ENCODE data around the gene MSH4. TPM values are rescaled to one million over a fixed set of nuclear protein-coding genes. Genes with fewer than 3 reads are reported as not detected.

The MSH4 gene
- total and polyA plus RNA-seq, 2 donors from 2014 or later, result 0.41 TPM; not detected in 1

DNA sequence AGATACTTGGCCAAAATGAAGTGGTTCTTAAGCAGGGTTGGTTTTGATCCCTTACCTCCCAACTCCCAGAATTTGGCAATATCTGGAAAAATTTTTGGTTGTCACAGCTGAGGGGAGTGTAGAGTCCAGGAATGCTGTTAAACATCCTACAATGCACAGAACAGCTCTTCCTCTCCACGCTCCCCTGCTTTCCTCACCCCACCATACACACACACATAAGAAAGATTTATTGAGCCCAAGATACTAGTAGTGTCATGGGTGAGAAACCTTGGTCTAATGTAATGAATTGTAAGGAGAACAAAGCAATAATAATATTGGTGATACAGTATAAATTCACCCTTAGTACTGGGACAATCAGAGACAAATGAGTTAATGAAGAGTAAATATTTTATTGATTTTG is 87.8 kb downstream of the MSH4 start:
- intact Hi-C loops (cut with DNase I), result no loop called here
- Histone ChIP-seq H3K9ac (ENCODE audit: low read length in 3 of 3) (no peak overlapping the region), H3K27ac (ENCODE audit: low read depth in 2 of 2, low read length in 2 of 2) (no peak overlapping the region), H3K9me3 (ENCODE audit: control insufficient read depth in 2 of 3, insufficient read depth in 1 of 3, low read length in 3 of 3) (no peaks in the 10 kb centered on the region), H3K4me1 (ENCODE audit: control insufficient read depth in 2 of 3, insufficient read depth in 2 of 3, low read depth in 1 of 3, low read length in 3 of 3) (no peaks in the 10 kb centered on the region), H3K4me3 (ENCODE audit: low read length in 3 of 3) (no peak overlapping the region), H3K27me3 (ENCODE audit: control insufficient read depth, insufficient read depth, low read length) (no peaks in the 10 kb centered on the region), H3K36me3 (ENCODE audit: control insufficient read depth in 2 of 3, insufficient read depth in 3 of 3, low read length in 3 of 3) (no peaks in the 10 kb centered on the region)
- TF ChIP-seq CTCF (IDR thresholded peaks at IDR 0.05; ENCODE audit: borderline replicate concordance, extremely low read depth, insufficient read depth), result no peak
- FAIRE-seq (no peak), DNase-seq (peak in 2 of 5 donors; percentile 3 to 14)

DNA sequence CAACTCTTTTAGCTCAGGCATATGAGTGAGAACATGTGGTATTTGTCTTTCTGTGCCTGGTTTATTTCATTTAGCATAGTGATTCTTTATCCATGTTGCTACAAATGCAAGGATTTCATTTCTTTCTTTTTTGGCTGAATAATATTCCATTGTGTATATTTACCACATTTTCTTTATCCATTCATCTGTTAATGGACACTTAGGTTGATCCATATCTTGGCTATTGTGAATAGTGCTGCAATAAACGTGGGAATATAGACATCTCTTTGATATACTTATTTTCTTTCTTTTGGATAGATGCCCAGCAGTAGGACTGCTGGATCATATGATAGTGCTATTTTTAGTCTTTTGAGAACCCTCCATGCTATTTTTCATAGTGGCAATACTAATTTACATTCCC is 104.7 kb downstream of the MSH4 start:
- no peaks in the 10 kb centered on the region for H3K4me1 ChIP-seq (ENCODE audit: control insufficient read depth in 2 of 3, insufficient read depth in 2 of 3, low read depth in 1 of 3, low read length in 3 of 3)
- H3K27me3 ChIP-seq (ENCODE audit: control insufficient read depth, insufficient read depth, low read length), result no peaks in the 10 kb centered on the region
- no peak overlapping the region for H3K4me3 ChIP-seq (ENCODE audit: low read length in 3 of 3)
- no peaks in the 10 kb centered on the region for H3K36me3 ChIP-seq (ENCODE audit: control insufficient read depth in 2 of 3, insufficient read depth in 3 of 3, low read length in 3 of 3)
- H3K9ac ChIP-seq (ENCODE audit: low read length in 3 of 3), result no peak overlapping the region
- H3K9me3 ChIP-seq (ENCODE audit: control insufficient read depth in 2 of 3, insufficient read depth in 1 of 3, low read length in 3 of 3), result peaks cover 0 to 4% (median 0%) of the 10 kb centered on the region in 3 donors
- FAIRE-seq (no peak), DNase-seq (no peak)
- intact Hi-C loops (cut with DNase I), result no loop called here
- H3K27ac ChIP-seq (ENCODE audit: low read depth in 2 of 2, low read length in 2 of 2), result no peak overlapping the region
- no peak for TF ChIP-seq CTCF (IDR thresholded peaks at IDR 0.05; ENCODE audit: borderline replicate concordance, extremely low read depth, insufficient read depth)

DNA sequence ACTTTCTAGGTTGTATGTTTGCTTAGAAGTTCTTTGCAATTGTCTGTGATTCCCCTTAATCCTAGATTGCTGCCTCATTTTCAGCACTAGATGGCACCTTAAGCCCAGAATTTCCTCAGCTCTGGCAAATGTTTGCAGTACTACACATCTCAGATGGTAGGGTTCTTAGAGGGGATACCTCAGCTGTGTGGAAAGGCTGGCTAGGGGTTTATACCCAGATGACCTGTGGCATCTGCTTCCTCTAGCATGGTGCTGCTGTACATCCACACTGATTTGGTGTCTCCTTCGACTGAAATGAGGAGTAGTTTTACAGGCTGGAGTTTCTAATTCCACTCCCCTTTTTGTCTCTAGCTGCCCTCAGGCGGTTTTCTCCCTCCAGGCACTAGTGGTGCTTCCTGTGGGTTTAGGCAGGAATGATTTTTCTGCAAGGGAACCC is 112.1 kb downstream of the MSH4 start:
- Histone ChIP-seq H3K9ac (ENCODE audit: low read length in 3 of 3) (no peak overlapping the region), H3K36me3 (ENCODE audit: control insufficient read depth in 2 of 3, insufficient read depth in 3 of 3, low read length in 3 of 3) (no peaks in the 10 kb centered on the region), H3K27me3 (ENCODE audit: control insufficient read depth, insufficient read depth, low read length) (no peaks in the 10 kb centered on the region), H3K9me3 (ENCODE audit: control insufficient read depth in 2 of 3, insufficient read depth in 1 of 3, low read length in 3 of 3) (peaks cover 0 to 4% (median 0%) of the 10 kb centered on the region in 3 donors), H3K27ac (ENCODE audit: low read depth in 2 of 2, low read length in 2 of 2) (no peak overlapping the region), H3K4me1 (ENCODE audit: control insufficient read depth in 2 of 3, insufficient read depth in 2 of 3, low read depth in 1 of 3, low read length in 3 of 3) (no peaks in the 10 kb centered on the region), H3K4me3 (ENCODE audit: low read length in 3 of 3) (no peak overlapping the region)
- peak; percentile 29 for TF ChIP-seq CTCF (IDR thresholded peaks at IDR 0.05; ENCODE audit: borderline replicate concordance, extremely low read depth, insufficient read depth)
- intact Hi-C loops (cut with DNase I), result no loop called here
- DNase-seq (peak in 2 of 5 donors; percentile 42 to 67), FAIRE-seq (no peak)

DNA sequence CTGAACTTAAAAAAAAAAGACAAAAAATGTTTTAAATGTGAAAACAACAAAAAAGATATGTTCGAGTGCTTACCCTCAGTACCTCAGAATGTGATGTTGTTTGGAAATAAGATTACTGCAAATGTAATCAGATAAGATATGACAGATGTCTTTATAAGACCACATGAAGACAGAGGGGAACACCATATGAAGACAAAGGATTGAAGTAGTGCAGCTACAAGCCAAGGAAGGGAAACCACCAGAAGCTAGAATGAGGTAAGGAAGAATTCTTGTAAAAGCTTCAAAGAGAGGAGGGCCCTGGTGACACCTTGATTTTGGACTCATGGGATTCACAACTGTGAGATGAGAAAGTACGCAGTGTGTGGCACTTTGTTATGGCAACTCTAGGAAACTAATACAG is 120.2 kb downstream of the MSH4 start:
- no peak for TF ChIP-seq CTCF (IDR thresholded peaks at IDR 0.05; ENCODE audit: borderline replicate concordance, extremely low read depth, insufficient read depth)
- no peak overlapping the region for H3K27ac ChIP-seq (ENCODE audit: low read depth in 2 of 2, low read length in 2 of 2)
- no peaks in the 10 kb centered on the region for H3K4me1 ChIP-seq (ENCODE audit: control insufficient read depth in 2 of 3, insufficient read depth in 2 of 3, low read depth in 1 of 3, low read length in 3 of 3)
- DNase-seq (no peak), FAIRE-seq (no peak)
- no peaks in the 10 kb centered on the region for H3K27me3 ChIP-seq (ENCODE audit: control insufficient read depth, insufficient read depth, low read length)
- H3K36me3 ChIP-seq (ENCODE audit: control insufficient read depth in 2 of 3, insufficient read depth in 3 of 3, low read length in 3 of 3), result no peaks in the 10 kb centered on the region
- intact Hi-C loops (cut with DNase I), result no loop called here
- H3K9me3 ChIP-seq (ENCODE audit: control insufficient read depth in 2 of 3, insufficient read depth in 1 of 3, low read length in 3 of 3), result no peaks in the 10 kb centered on the region
- no peak overlapping the region for H3K9ac ChIP-seq (ENCODE audit: low read length in 3 of 3)
- no peak overlapping the region for H3K4me3 ChIP-seq (ENCODE audit: low read length in 3 of 3)

Data from kidney (tissue), 14 donors.